HG03175 (cell line): ENCODE data around the gene NAE1.
"Not testable (repeated sequence)": the region's sequence is repeated elsewhere in the genome, so short reads cannot be mapped to it uniquely, and the experiment has no call there.

ENCODE experiments used
- ATAC-seq: cut with Tn5 transposase; IDR thresholded peaks from one replicate; pipeline ENCODE4 v1.9.1; 2021; ENCODE audit warnings: mild to moderate bottlenecking, moderate library complexity; ENCODE audit not compliant: unreplicated experiment

Gene NAE1

DNA sequence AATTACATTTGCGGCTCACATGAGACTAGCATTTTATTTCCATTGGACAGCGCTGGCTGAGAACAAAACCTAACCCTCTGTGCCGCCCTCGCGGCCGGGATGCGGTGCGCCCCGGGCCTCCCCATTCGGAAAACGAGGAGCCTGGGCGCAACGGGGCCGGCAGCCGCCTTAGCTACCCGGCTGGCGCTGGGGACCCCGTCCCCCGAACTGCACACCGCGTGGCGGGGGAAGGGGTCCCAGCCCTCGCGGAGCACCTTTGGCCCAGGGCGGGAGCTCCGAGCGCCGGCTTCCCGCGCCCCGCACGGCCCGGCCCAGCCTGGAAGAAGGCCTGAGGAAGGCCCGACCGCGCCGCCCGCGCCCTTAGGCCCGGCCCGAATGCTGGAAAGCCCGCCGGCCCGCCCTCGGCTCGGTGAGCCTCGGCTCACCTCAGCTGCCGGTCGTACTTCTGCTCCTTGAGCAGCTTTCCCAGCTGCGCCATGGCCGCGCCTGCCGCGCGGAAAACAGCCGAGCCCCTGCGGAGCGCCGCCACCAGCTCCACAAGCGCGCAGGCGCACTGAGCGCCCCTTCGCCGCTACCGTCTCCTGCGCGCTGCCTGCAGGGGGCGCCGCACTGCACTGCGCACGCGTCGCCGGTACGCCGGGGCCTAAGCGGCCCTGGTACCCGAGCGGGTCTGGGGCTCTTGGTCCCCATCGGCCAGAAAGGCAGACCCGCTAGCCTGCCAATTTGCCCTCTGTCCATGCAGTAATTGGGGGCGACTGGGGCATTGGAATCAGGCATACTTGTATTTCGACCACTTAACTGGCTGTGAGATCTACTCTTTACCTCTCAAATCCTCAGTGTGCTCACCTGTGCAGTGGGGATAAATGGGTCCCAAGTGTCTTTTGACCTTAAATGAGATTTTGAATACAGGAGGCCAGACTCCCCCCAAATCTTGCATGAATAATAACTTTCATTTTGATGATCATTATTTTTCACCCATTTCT is at the start of gene NAE1:
NAE1 (minus strand) TSS at position 555 of the 983 bp plus-strand sequence; CDS start at position 478, 77 bp downstream.
- ATAC-seq, result peak; percentile 85

DNA sequence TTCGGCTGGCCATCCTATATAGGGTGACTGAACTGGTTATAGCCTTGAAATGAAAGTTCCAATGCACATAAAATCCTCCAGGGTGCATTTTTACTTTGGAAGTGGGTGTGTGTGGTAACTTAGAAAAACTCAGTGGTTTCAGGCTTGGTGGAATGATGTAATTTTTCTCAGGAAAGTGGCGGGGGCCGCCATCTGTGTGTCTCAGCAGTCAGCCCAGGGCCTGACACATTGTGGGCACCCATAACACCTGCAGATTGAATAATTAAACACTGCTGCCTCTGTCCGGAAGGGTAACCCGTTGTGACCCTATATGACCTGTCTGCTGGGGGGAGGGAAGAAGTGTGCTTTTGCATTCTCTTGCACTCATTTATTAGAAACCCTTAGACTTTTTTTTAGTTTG is 47.3 kb upstream of the NAE1 start:
- ATAC-seq, result peak; percentile 23

DNA sequence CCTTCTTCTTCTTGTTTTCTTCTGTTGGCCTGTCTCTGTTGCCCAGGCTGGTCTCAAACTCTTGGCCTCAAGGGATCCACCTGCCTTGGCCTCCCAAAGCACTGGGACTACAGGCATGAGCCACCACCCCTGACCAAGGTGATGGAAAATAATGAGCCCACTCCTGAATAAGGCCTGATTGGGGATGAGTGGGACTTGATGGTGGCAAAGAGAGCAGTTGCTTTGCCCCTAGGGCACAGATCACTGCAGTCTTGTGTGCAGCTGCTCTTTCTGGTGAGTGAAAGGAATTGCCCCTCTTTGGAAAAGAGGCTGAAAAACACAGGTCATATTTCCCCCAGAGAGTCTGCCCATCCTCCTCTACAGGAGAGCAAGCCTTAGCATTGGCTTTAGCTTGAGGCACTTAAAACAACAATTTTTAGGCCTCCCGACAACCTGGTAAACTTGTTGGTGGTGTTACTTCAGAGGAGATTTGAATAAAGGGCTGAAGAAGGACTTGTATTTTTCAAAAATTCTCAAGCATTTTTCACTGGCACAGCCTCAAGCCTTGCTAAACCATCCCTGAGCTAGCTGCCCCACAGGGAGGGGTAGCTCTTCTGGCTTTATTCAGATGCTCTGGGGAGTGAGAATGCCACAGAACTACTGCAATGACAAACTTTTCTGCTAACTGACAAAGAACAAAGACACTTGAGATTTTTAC is 43.5 kb upstream of the NAE1 start:
- no peak for ATAC-seq

DNA sequence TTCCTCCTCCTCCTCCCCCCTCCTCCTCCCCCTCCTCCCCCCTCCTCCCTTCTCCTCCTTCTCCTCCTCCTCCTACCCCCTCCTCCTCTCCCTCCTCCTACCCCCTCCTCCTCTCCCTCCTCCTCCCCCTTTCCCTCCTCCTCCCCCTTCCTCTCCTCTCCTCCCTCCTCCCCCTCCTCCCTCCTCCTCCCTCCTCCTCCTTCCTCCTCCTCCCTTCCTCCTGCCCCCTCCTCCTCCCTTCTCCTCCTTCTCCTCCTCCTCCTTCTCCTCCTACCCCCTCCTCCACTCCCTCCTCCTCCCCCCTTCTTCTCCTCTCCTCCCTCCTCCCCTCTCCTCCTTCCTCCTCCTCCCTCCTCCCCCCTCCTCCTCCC is 42.9 kb upstream of the NAE1 start:
- no peak for ATAC-seq

DNA sequence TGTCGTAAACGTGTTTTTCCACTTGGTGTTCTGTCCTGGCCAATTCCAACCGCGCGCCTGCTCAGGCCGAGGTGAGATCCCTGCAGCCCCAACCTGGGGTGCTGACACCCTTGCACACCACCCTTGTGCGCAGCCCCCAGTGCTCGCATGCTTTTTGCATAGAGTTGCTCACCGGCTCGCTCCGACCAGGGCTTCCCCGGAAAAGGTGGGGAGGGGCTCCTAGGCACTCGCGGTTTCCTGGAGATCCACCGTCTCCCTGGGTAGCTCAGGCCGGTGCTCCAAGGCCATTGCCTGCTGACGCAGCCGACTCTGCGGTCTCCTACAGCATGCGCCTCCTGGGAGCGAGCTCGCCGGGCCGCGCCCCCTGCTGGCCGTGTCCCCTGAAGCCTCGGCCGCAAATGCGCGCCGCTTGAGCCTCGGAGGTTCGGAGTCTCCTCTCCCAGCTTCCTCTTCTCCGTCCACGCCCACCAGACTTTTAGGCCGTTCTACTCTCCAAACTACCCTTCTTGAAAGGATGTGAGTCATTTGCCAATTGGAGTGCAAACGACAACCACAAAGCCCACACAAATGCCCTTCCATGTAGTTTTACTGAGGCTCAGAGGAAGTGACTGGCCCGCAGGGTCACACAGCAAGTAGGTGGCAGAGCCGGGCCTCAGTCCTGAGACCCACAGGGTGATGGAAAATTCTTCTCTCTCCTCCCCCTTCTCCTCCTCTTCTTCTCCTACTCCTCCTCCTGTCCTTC is 42.3 kb upstream of the NAE1 start:
- ATAC-seq, result peak; percentile 86

DNA sequence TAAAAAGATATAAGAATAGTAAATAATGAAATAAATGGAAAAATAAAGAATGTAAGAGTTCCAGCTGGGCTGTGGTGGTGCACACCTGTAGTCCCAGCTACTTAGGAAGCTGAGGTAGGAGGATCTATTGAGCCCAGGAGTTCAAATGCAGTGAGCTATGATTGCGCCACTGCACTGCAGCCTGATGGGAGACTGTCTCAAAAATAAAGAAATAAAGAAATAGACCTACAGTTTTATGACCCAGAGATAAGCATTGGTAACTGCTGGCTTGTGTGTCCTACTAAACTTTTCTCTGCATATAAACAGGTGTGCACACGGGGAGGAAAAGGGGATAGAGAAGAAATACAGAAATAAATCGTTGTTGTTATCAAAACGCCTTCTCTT is 41.8 kb upstream of the NAE1 start:
- no peak for ATAC-seq

DNA sequence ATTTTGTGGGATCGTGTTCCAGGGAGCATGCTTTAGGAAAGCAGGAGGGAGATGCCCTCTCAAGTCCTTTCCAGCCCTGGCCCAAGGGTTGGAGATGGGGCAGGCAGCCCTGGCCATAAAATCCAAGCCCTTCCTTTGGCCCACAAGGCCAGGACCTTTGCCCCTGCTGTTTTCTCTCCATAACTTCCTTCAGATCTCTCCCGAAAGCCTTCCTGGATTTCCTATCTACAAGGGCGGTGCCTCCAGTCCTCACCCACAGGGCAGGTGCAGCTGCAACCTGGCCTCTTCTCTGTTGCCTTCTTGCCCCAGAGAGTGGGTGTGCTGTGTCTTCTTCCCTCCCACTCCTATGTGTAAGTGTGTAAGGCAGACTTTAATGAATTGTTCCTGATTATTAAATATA is 41.1 kb upstream of the NAE1 start:
- no peak for ATAC-seq

DNA sequence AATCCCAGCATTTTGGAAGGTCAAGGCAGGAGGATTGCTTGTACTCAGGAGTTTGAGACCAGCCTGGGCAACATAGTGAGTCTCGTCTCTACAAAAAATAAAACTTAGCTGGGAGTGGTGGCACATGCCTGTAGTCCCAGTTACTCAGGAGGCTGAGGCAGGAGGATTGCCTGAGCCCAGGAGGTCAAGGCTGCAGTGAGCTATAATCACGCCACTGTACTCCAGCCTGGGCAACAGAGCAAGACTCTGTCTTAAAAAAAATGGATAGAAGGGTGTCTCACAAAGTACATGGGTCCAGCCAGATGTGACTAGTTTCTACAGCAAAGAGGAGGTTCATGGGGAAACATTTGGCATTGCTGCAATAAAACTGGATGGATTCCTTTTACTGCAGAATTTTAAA is 40.6 kb upstream of the NAE1 start:
- not testable (repeated sequence) for ATAC-seq

DNA sequence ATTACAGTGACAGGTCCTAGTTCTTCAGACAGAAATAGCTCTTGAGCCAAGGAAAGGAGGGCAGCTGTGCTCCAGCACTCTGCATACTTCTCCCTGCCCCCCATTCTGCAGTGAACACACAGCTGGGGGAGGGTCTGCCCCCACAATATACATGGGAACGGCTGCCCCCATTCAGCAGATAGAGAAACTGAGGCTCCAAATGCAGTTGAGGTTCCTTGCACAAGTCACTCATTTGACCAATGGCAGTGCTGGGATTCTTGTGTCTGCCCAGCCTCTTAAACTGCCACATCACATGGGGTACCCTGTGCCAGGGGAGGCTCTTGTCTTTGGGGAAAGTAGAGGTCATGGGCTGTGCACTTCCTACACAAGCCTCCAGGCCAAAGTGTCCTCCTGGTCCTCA is 38.6 kb upstream of the NAE1 start:
- ATAC-seq, result no peak

DNA sequence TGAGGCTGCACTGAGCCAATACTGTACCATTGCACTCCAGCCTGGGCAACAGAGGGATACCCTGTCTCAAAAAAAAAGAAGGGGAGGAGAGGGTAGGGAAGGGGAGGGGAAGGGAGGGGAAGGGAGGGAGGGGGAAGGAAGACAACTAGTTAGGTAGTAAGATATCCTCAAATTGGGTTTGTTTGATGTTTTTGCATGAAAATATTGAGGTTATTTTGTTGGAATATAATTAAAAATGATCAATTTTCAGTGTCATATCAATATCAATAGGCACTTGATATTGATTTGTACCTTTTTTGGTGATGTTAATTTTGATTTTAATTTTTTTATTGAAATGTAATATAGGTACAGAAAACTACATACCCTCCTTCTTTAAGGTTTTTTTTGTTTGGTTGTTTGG is 32.9 kb upstream of the NAE1 start:
- ATAC-seq, result no peak

DNA sequence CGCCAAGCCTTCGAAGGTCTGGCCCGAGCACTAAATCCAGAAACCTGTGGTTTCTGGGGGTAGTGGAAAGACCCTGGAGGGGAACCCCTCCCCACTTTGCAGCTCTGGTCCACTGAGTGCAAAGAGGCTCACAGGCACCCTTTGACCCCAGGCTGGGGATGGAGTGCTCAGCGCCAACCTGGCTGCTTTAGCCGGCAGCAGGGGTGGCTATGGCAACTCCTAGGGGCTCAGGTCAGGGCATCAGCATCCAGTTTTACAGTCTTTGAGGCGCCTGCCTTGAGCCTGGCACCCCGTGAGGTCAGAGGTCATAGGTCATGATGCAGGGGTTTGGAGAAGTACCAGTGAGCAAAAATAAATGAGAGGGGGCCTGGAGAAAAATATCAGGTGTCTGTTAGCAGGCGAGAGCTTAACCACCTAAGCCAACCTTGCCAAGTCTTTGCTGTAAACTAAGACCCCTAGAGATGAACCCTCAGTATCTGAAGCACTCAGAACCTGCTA is 31.3 kb upstream of the NAE1 start:
- no peak for ATAC-seq

DNA sequence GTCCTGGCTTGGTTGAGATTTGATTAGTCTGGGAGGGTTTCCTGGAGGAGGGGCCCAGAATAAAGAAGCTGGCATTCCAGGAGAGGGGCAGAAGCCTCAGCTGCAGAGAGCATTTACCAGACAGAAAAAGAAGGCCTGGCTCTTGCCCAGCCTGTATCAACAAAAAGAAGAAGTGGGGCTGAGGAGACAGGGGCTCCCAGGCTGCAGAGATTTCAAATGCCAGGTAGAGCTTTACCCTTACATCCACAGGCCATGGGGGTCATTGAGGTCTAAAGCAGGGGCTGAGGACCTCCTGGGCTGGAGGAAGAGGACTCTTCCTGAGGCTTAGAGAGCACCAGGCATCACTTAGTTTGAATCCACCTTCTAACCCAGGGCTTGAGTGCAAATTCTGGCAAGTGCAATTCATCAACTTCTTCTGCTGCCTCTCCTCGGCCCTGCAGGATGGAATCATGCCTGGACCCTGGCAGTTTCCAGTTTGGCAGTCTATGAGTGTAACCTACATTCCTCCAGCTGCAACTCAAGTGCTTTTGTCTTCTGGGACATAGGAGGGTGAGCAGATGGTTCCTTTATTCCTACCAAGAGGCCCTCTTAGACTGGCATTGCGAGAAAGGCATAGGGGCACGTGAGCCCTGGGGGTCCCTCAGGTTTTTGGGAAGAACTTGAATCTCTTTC is 28.8 kb upstream of the NAE1 start:
- no peak for ATAC-seq

DNA sequence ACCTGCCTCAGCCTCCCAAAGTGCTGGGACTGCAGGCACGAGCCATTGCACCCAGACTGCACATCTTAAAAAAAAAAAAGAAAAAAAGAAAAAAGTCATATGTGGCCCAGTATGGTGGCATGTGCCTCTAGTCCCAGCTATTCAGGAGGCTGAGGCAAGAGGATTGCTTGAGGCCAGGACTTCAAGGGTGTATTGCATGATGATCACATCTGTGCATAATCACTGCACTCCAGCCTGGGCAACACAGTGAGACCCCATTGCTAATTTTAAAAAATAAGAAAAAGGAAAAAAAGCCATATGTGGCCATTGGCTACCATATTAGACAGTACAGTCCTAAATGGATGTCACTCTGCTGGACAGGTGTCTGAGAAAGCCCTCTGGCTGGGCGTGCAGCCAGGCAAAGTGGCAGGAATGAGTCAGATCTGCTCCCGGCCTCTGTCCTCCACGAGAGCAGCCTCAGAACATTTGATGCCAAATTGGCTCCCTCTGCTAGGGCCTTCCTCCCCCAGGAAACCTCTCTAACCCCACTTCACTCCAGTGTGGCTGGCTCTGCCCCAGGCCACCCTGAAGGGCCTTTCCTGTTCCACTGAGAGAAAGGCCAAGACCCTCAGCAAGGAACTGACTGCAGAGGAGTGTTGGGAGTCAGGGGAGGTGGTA is 28.1 kb upstream of the NAE1 start:
- ATAC-seq, result peak; percentile 67

DNA sequence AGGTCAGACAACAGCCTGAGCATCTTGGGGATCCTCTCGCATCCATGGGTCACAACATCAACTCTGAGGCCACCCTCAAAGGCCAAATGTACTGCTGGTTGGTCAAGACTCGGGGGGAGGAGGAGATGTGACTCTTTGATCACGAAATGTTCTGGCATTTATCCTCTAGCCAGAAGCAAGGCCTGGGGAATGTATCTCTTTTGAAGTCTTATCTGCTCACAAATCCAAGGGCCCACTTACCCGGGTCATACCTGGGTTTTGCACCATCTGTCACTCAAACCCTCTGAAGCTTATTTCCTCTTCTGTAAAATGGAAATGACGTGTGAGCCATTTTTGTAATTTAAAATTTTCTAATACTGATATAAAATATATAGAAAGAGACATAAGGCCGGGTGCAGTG is 26.7 kb upstream of the NAE1 start:
- no peak for ATAC-seq

DNA sequence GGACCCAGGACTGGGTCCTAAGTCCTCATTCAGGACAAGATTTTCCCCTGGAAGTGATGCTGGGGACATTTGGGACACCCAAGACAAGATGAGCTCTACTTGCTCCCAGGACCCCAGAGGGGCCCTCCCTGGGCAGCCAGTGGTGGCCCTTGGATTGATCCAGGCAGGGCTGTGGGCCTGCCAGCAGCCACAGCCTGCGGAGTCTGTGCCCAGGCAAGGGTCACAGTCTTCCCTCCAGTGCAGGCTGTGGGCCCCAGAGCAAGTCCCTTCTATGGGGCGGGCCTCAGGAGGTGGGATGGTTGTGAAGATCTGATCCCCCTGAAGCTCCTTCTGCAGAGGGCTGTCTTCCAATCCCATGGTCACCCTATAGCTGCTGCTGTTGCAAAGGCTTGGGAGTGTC is 26.0 kb upstream of the NAE1 start:
- no peak for ATAC-seq

DNA sequence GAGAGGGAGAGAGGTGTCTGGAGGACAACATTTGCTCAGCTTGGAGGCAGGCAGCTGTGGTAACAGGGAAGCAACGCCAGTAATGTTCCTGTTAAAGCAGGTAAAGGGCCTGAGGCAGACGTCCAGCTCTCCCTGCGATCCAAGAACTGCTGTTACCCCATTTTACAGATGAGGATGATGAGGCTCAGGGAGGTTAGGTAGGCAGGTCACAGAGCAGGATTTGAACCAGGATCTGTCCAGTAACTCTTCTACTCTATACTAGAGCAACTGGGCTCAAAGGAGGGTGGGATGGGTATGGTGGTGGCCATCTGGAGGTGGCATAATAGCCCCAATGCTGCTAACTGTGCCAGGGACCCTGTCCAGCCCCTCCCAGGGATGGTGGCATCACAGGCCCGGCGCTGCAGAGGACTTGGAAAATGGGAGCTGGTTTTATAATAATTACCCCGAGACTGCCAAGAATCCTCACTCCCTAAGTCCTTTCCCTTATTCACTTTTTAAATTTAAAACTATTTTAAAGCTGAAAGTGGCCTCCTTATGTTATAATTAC is 25.5 kb upstream of the NAE1 start:
- ATAC-seq, result no peak

DNA sequence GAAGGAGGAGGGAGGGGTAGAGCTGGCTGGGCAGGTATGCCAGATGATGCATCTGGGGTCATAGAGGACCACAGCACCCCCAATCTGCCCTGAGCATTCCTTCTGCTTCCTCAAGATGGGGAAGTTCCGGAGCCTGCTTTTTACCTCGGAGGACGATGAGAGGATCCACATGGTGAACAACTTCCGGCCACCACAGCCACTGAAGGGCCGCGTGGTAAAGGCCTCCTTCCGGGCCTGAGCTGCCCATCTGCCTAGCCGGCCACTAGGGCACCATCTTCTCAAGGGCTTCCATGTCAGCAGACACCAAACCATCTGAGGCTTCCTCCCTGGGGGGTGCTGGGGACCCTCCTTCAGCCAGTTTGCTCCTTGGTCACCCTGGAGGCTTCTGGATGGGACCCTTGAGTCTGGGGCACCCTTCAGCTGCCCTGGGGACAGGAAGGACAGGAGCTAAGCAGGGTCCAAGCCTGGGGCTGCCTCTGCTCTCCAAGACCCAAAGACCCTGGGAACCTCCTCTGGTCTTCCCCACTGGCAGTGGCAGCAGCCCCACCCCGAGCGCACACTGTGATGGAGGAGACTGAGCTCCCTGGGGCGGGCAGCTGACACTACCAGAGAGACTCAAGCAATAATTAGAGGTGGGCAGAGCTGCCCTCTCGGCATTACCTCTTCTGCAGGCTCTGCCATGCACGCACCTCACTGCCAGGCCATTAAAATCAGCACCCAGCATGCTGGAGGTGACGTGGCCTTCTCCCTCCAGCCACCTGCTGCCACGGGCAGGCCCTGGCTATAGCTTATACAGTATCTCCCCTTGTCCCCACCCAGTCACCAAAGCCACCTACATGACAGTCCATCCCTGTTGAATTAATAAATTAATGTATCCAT is 22.7 kb upstream of the NAE1 start:
- ATAC-seq, result no peak

DNA sequence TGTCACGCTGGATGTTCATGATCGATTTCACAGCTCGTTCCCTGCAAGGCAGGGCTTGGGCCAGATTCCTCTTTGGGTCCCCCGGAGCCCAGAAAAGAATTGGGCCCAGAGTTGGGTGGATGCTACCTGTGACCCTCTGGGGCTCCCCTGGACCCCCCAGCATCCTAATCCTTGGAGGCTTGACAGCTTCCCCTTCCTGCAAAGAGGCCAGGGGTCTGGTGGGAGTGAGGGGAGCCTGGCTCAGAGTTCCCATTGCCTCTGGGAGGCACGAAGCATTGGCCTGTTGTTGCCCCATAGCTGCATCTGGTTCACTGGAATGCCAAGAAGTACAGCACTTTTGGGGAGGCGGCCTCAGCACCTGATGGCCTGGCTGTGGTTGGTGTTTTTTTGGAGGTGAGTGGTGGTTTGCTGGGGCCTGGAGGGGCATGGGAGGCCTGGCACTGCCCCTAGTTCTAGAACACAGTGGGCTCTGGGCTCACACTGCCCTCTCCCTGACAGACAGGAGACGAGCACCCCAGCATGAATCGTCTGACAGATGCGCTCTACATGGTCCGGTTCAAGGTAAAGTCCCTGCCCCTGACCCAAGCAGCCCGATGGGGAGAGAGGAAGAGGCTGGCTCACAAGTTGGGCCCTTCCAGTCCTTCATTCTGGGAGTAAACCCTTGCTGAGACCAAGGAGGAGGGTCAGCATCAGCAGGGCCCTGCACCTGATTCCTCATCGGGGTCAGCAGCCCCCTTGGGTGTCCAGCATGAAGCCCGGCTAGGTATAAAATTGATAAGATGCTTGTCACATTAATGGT is 20.6 kb upstream of the NAE1 start:
- ATAC-seq, result no peak
